GM12873 (cell line): ENCODE data around the gene MGAT1.

Experiments used
- CTCF ChIP-seq: IDR thresholded peaks from 2 replicates; pipeline ENCODE4 v1.5.1; 2012; ENCODE audit warnings: low read depth, mild to moderate bottlenecking, moderate library complexity, low read length, control low read depth; ENCODE audit not compliant: insufficient read depth; ENCODE audit errors: missing control alignments

Gene MGAT1

GRCh38 chr5:180820788-180821321, 18.2 kb upstream of the MGAT1 start:
- TF ChIP-seq CTCF = no peak

GRCh38 chr5:180818677-180819341, 16.2 kb upstream of the MGAT1 start:
- TF ChIP-seq CTCF = no peak

GRCh38 chr5:180817893-180818674, 15.5 kb upstream of the MGAT1 start:
- no peak for TF ChIP-seq CTCF

GRCh38 chr5:180816608-180817534, 14.3 kb upstream of the MGAT1 start:
- no peak for TF ChIP-seq CTCF

- TF ChIP-seq CTCF = no peak
Measured at GRCh38 chr5:180815293-180815917, 12.8 kb upstream of the MGAT1 start.

- TF ChIP-seq CTCF = peak; percentile 35
Measured at GRCh38 chr5:180813420-180813819, 10.8 kb upstream of the MGAT1 start.
